SU-DHL-6 (cell line): ENCODE measurements around the gene MYOD1.

Experiments
- H2AFZ ChIP-seq: fragments of 200-600 bp; sonication (generic); 2 replicates; pipeline ENCODE4 v1.6.1; 2014; ENCODE audit warnings: low read depth, mild to moderate bottlenecking, moderate library complexity, mixed read lengths, antibody characterized with exemption, low read length; ENCODE audit not compliant: severe bottlenecking
- H3F3A ChIP-seq: fragments of 200-600 bp; shearing (Covaris generic); 2 replicates; pipeline ENCODE4 v1.6.0; 2016; ENCODE audit warnings: antibody characterized with exemption, mild to moderate bottlenecking; ENCODE audit not compliant: insufficient read depth
- H3K27ac ChIP-seq: fragments of 200-600 bp; sonication (generic); 2 replicates; pipeline ENCODE4 v1.5.1; 2016; ENCODE audit warnings: low read depth, mild to moderate bottlenecking, low read length, moderate library complexity, mixed read lengths
- H3K27me3 ChIP-seq: fragments of 200-600 bp; sonication (generic), shearing (Covaris generic); 2 replicates; pipeline ENCODE4 v1.6.0; 2014; ENCODE audit warnings: mild to moderate bottlenecking, low read length
- H3K36me3 ChIP-seq: fragments of 200-600 bp; sonication (generic); 2 replicates; pipeline ENCODE4 v1.6.1; 2014; ENCODE audit warnings: mild to moderate bottlenecking, low read length, mixed read lengths
- H3K4me2 ChIP-seq: fragments of 300-600, 200-600 bp; shearing (Covaris generic), sonication (generic); 2 replicates; pipeline ENCODE4 v1.6.0; 2014; ENCODE audit warnings: low read length, low read depth, mild to moderate bottlenecking; ENCODE audit not compliant: poor library complexity, severe bottlenecking
- H3K4me3 ChIP-seq: fragments of 200-600 bp; sonication (generic); 2 replicates; pipeline ENCODE4 v1.5.1; 2014; ENCODE audit warnings: antibody characterized with exemption, low read length, mild to moderate bottlenecking, mixed read lengths; ENCODE audit not compliant: insufficient read depth, poor library complexity, severe bottlenecking
- H3K79me2 ChIP-seq: fragments of 200-600 bp; sonication (generic); 2 replicates; pipeline ENCODE4 v1.6.1; 2014; ENCODE audit warnings: mild to moderate bottlenecking, low read length, moderate library complexity; ENCODE audit not compliant: insufficient read depth
- H3K9ac ChIP-seq: fragments of 200-600 bp; sonication (generic); 2 replicates; pipeline ENCODE4 v1.7.0; 2014; ENCODE audit warnings: mild to moderate bottlenecking, low read length
- H3K9me2 ChIP-seq: fragments of 200-600 bp; sonication (generic); replicated peaks from 2 replicates; pipeline ENCODE4 v1.6.1; 2014; ENCODE audit warnings: low read length; ENCODE audit not compliant: insufficient read depth
- H3K9me3 ChIP-seq: fragments of 200-600 bp; sonication (generic); 2 replicates; pipeline ENCODE4 v1.6.1; 2014; ENCODE audit warnings: low read length, mixed read lengths; ENCODE audit not compliant: insufficient read depth
- H4K20me1 ChIP-seq: fragments of 200-600 bp; sonication (generic); 2 replicates; pipeline ENCODE4 v1.6.1; 2014; ENCODE audit warnings: low read depth, mild to moderate bottlenecking, antibody characterized with exemption, low read length, moderate library complexity, mixed read lengths
- CTCF ChIP-seq: fragments of 200-600 bp; sonication (generic); IDR thresholded peaks from one replicate; pipeline ENCODE4 v1.5.1; 2017; ENCODE audit warnings: antibody characterized with exemption, mild to moderate bottlenecking, low read length, moderate library complexity; ENCODE audit not compliant: insufficient read depth, poor library complexity, severe bottlenecking
- EZH2phosphoT487 ChIP-seq: fragments of 200-600 bp; sonication (generic), shearing (Covaris generic); conservative IDR thresholded peaks from 2 replicates; pipeline ENCODE4 v1.6.1; 2018; ENCODE audit warnings: mild to moderate bottlenecking, antibody characterized with exemption, low read length, moderate library complexity, mixed read lengths

The MYOD1 gene

GRCh38 chr11:17724020-17724908 is 4.9 kb downstream of the MYOD1 start:
- Histone ChIP-seq H3K9me2 (no peaks in the 10 kb centered on the region), H3K79me2 (no peaks in the 10 kb centered on the region), H3F3A (no peaks in the 10 kb centered on the region), H2AFZ (no peak overlapping the region), H3K4me3 (no peak overlapping the region), H3K27me3 (no peaks in the 10 kb centered on the region), H3K27ac (no peak overlapping the region), H3K36me3 (no peaks in the 10 kb centered on the region), H3K9ac (no peak overlapping the region), H3K4me2 (no peak overlapping the region), H4K20me1 (no peaks in the 10 kb centered on the region), H3K9me3 (no peaks in the 10 kb centered on the region)
- TF ChIP-seq CTCF = no peak
- TF ChIP-seq EZH2phosphoT487 = no peak

GRCh38 chr11:17725174-17725573 is 5.8 kb downstream of the MYOD1 start:
- no peaks in the 10 kb centered on the region for H3K9me2 ChIP-seq
- no peaks in the 10 kb centered on the region for H4K20me1 ChIP-seq
- no peaks in the 10 kb centered on the region for H3K27me3 ChIP-seq
- no peak for TF ChIP-seq EZH2phosphoT487
- TF ChIP-seq CTCF = no peak
- H3K4me2 ChIP-seq = no peak overlapping the region
- H3K79me2 ChIP-seq = no peaks in the 10 kb centered on the region
- H3K9ac ChIP-seq = no peak overlapping the region
- H2AFZ ChIP-seq = no peak overlapping the region
- no peak overlapping the region for H3K27ac ChIP-seq
- H3K9me3 ChIP-seq = no peaks in the 10 kb centered on the region
- no peaks in the 10 kb centered on the region for H3F3A ChIP-seq
- no peak overlapping the region for H3K4me3 ChIP-seq
- no peaks in the 10 kb centered on the region for H3K36me3 ChIP-seq

- Histone ChIP-seq H3K4me2 (no peak overlapping the region), H3K4me3 (no peak overlapping the region), H3K36me3 (no peaks in the 10 kb centered on the region), H3K9me3 (no peaks in the 10 kb centered on the region), H3K79me2 (no peaks in the 10 kb centered on the region), H3F3A (no peaks in the 10 kb centered on the region), H3K9me2 (no peaks in the 10 kb centered on the region), H4K20me1 (no peaks in the 10 kb centered on the region), H3K27me3 (no peaks in the 10 kb centered on the region), H3K27ac (no peak overlapping the region), H2AFZ (no peak overlapping the region), H3K9ac (no peak overlapping the region)
- TF ChIP-seq EZH2phosphoT487 (no peak), CTCF (no peak)
Observed at GRCh38 chr11:17730137-17730536, 10.8 kb downstream of the MYOD1 start.
